Fibroblast of lung (primary cell): ENCODE measurements around the gene CHN2. TPM values are rescaled to one million over a fixed set of nuclear protein-coding genes. Genes with fewer than 3 reads are reported as not detected.

Experiments
- DNase-seq, 2 donors: peaks; one replicate each; pipeline versions ENCODE4 v3.0.0 to v3.0.0-alpha.2; 2010; ENCODE audit warnings: low read depth in 2 of 2
- H2AFZ ChIP-seq: 2 replicates; pipeline ENCODE4 v1.5.1; 2012; ENCODE audit warnings: low read length, control low read depth, inconsistent platforms
- H3K27ac ChIP-seq: 2 replicates; pipeline ENCODE4 v1.5.1; 2011; ENCODE audit warnings: low read length, control low read depth; ENCODE audit not compliant: insufficient read depth
- H3K27me3 ChIP-seq: 2 replicates; pipeline ENCODE4 v1.5.1; 2011; ENCODE audit warnings: mild to moderate bottlenecking, low read length; ENCODE audit not compliant: control insufficient read depth, insufficient read depth
- H3K36me3 ChIP-seq: 2 replicates; pipeline ENCODE4 v1.5.1; 2011; ENCODE audit warnings: low read length; ENCODE audit not compliant: control insufficient read depth, insufficient read depth
- H3K4me1 ChIP-seq: 2 replicates; pipeline ENCODE4 v1.5.1; 2011; ENCODE audit warnings: low read length; ENCODE audit not compliant: control insufficient read depth, insufficient read depth; ENCODE audit errors: extremely low read depth
- H3K4me2 ChIP-seq: 2 replicates; pipeline ENCODE4 v1.5.1; 2011; ENCODE audit warnings: low read length, control low read depth; ENCODE audit not compliant: insufficient read depth; ENCODE audit errors: extremely low read depth
- H3K4me3 ChIP-seq, 4 experiments: fragments of 200-600 bp in 1 of 4; sonication (generic) in 1 of 4; replicated peaks in 1 of 4; 2 replicates each; pipeline ENCODE4 v1.5.1; 2011 to 2016; ENCODE audit warnings: low read length in 4 of 4, low read depth in 3 of 4, mild to moderate bottlenecking in 3 of 4, control low read depth in 2 of 4, inconsistent platforms in 1 of 4, mixed read lengths in 1 of 4; ENCODE audit not compliant: insufficient read depth in 1 of 4; ENCODE audit errors: control extremely low read depth in 1 of 4
- H3K79me2 ChIP-seq: 2 replicates; pipeline ENCODE4 v1.5.1; 2012; ENCODE audit warnings: mild to moderate bottlenecking, low read length, inconsistent platforms; ENCODE audit not compliant: control insufficient read depth, insufficient read depth
- H3K9ac ChIP-seq: 2 replicates; pipeline ENCODE4 v1.5.1; 2011; ENCODE audit warnings: mild to moderate bottlenecking, low read length, control low read depth; ENCODE audit not compliant: insufficient read depth
- H3K9me3 ChIP-seq: 2 replicates; pipeline ENCODE4 v1.5.1; 2012; ENCODE audit warnings: low read depth, low read length; ENCODE audit not compliant: control insufficient read depth, insufficient read depth
- H4K20me1 ChIP-seq: 2 replicates; pipeline ENCODE4 v1.5.1; 2011; ENCODE audit warnings: low read length; ENCODE audit not compliant: control insufficient read depth, insufficient read depth; ENCODE audit errors: extremely low read depth
- CTCF ChIP-seq, 2 donors: IDR thresholded peaks in 1 of 2; conservative IDR thresholded peaks in 1 of 2; 1 replicate in 1 of 2; 2 replicates in 1 of 2; pipeline ENCODE4 v1.5.1; 2011 to 2012; ENCODE audit warnings: low read length in 2 of 2, control low read depth in 1 of 2, inconsistent platforms in 1 of 2, low read depth in 1 of 2, mild to moderate bottlenecking in 1 of 2
- EZH2 ChIP-seq: IDR thresholded peaks from 2 replicates; pipeline ENCODE4 v1.5.1; 2012; ENCODE audit warnings: low read length, control low read depth, mild to moderate bottlenecking; ENCODE audit errors: missing control alignments
- polyA plus RNA-seq, 2 donors: library from polyadenylated mRNA; depleted of rRNA in 1 of 2; stranded (reverse) in 1 of 2; unstranded in 1 of 2; fragments of >200 nt; gene quantifications; 2 replicates each; pipeline ENCODE4 v1.2.1, GENCODE V29; 2011 to 2012; ENCODE audit warnings: missing spikeins in 1 of 2
- total RNA-seq: library from RNA; depleted of rRNA; stranded (reverse); fragments of >200 nt; gene quantifications from 2 replicates; pipeline ENCODE4 v1.2.1, GENCODE V29; 2014

CHN2 gene
- total and polyA plus RNA-seq, 2 donors (not counting 1 experiment from before 2014, with no cell fraction given) = 0.33 to 0.53 TPM

- TF ChIP-seq EZH2 (no peak), CTCF (conservative IDR thresholded peaks at IDR 0.05 in 1 of 2, IDR thresholded peaks at IDR 0.05 in 1 of 2; ENCODE audit: low read depth in 1 of 2, low read length in 2 of 2) (no peak)
- Histone ChIP-seq H3K4me2 (no peak overlapping the region), H3K27ac (no peak overlapping the region), H2AFZ (no peak overlapping the region), H3K36me3 (no peaks in the 10 kb centered on the region), H3K4me1 (no peaks in the 10 kb centered on the region), H4K20me1 (no peaks in the 10 kb centered on the region), H3K9ac (no peak overlapping the region), H3K9me3 (no peaks in the 10 kb centered on the region), H3K4me3 (no peak overlapping the region), H3K79me2 (no peaks in the 10 kb centered on the region), H3K27me3 (no peaks in the 10 kb centered on the region)
- peak; percentile 32 to 58 for DNase-seq
Observed at GRCh38 chr7:29265208-29265923, 70.8 kb downstream of the CHN2 start.

- no peaks in the 10 kb centered on the region for H4K20me1 ChIP-seq
- H3K4me1 ChIP-seq = no peaks in the 10 kb centered on the region
- H3K27ac ChIP-seq = no peak overlapping the region
- peaks cover 2% of the 10 kb centered on the region for H3K27me3 ChIP-seq
- no peak for DNase-seq
- H3K36me3 ChIP-seq = no peaks in the 10 kb centered on the region
- no peaks in the 10 kb centered on the region for H3K9me3 ChIP-seq
- H3K9ac ChIP-seq = no peak overlapping the region
- H3K4me2 ChIP-seq = no peak overlapping the region
- H3K4me3 ChIP-seq = no peak overlapping the region
- TF ChIP-seq CTCF (conservative IDR thresholded peaks at IDR 0.05 in 1 of 2, IDR thresholded peaks at IDR 0.05 in 1 of 2; ENCODE audit: low read depth in 1 of 2, low read length in 2 of 2) (no peak), EZH2 (no peak)
- no peaks in the 10 kb centered on the region for H3K79me2 ChIP-seq
- no peak overlapping the region for H2AFZ ChIP-seq
Observed at GRCh38 chr7:29269935-29270334, 75.4 kb downstream of the CHN2 start.

- no peak overlapping the region for H3K9ac ChIP-seq
- no peaks in the 10 kb centered on the region for H3K36me3 ChIP-seq
- no peak overlapping the region for H3K27ac ChIP-seq
- no peaks in the 10 kb centered on the region for H3K79me2 ChIP-seq
- H3K27me3 ChIP-seq = peaks cover 2% of the 10 kb centered on the region
- DNase-seq = peak in 1 of 2 donors; percentile 79
- no peaks in the 10 kb centered on the region for H3K9me3 ChIP-seq
- H3K4me2 ChIP-seq = no peak overlapping the region
- TF ChIP-seq EZH2 = no peak
- no peak for TF ChIP-seq CTCF (conservative IDR thresholded peaks at IDR 0.05 in 1 of 2, IDR thresholded peaks at IDR 0.05 in 1 of 2; ENCODE audit: low read depth in 1 of 2, low read length in 2 of 2)
- no peak overlapping the region for H3K4me3 ChIP-seq
- no peaks in the 10 kb centered on the region for H3K4me1 ChIP-seq
- H2AFZ ChIP-seq = no peak overlapping the region
- no peaks in the 10 kb centered on the region for H4K20me1 ChIP-seq
Observed at GRCh38 chr7:29270594-29271318, 76.2 kb downstream of the CHN2 start.
